IMR-90 (cell line): ENCODE results near the gene IGF2BP3. TPM values are rescaled to one million over a fixed set of nuclear protein-coding genes. Genes with fewer than 3 reads are reported as not detected.

Source experiments
- ATAC-seq: fragments of 200-7000 bp; cut with Tn5 transposase; 2 replicates; pipeline ENCODE4 v1.9.1; 2020; ENCODE audit warnings: low read depth, mild to moderate bottlenecking, moderate library complexity
- BruUV-seq: library from RNA; stranded (reverse); fragments of 400-500 nt; replicated peaks from 2 replicates; lab custom pipeline; 2021; lab: Mats Ljungman, UMichigan
- CTCF ChIA-PET: fragments of 300-600 bp; formaldehyde crosslinking; extraction: SDS; loops from one replicate; lab custom pipeline; 2021; ENCODE audit warnings: antibody characterized with exemption; lab: Yijun Ruan, JAX
- POLR2A ChIA-PET: fragments of 300-600 bp; sonication (Branson Sonifier 250); formaldehyde crosslinking; loops from one replicate; lab custom pipeline; 2022; ENCODE audit warnings: antibody characterized with exemption; ENCODE audit not compliant: unreplicated experiment; lab: Charles Lee
- DNase-seq: peaks from one replicate; pipeline ENCODE4 v3.0.0; 2013
- H2AFZ ChIP-seq: replicated peaks from 2 replicates; pipeline ENCODE3; 2013; ENCODE audit warnings: low read length, mild to moderate bottlenecking; ENCODE audit not compliant: poor library complexity
- H2AK5ac ChIP-seq: 2 replicates; pipeline ENCODE4 v1.6.1; 2013; ENCODE audit warnings: low read depth, low read length, inconsistent platforms
- H2AK9ac ChIP-seq: replicated peaks from 2 replicates; pipeline ENCODE3; 2013; ENCODE audit warnings: mild to moderate bottlenecking, low read depth, low read length, moderate library complexity; ENCODE audit not compliant: poor library complexity
- H2BK120ac ChIP-seq: 2 replicates; pipeline ENCODE4 v1.6.1; 2013; ENCODE audit warnings: low read depth, low read length, inconsistent platforms
- H2BK15ac ChIP-seq: 3 replicates; pipeline ENCODE4 v1.6.1; 2013; ENCODE audit warnings: low read depth, low read length, inconsistent platforms
- H2BK20ac ChIP-seq: 2 replicates; pipeline ENCODE4 v1.6.1; 2013; ENCODE audit warnings: low read depth, mild to moderate bottlenecking, inconsistent platforms, low read length, moderate library complexity
- H2BK5ac ChIP-seq: 2 replicates; pipeline ENCODE4 v1.6.1; 2013; ENCODE audit warnings: mild to moderate bottlenecking, low read depth, low read length, inconsistent platforms; ENCODE audit not compliant: poor library complexity, severe bottlenecking
- H3K14ac ChIP-seq: replicated peaks from 2 replicates; pipeline ENCODE4 v1.6.1; 2013; ENCODE audit warnings: low read depth, low read length, inconsistent platforms
- H3K18ac ChIP-seq: 2 replicates; pipeline ENCODE4 v1.6.1; 2013; ENCODE audit warnings: low read depth, low read length, control low read depth
- H3K23ac ChIP-seq: 2 replicates; pipeline ENCODE4 v1.6.1; 2013; ENCODE audit warnings: low read depth, low read length, inconsistent platforms
- H3K27ac ChIP-seq: 2 replicates; pipeline ENCODE4 v1.5.1; 2013; ENCODE audit warnings: mild to moderate bottlenecking, control low read depth, low read length; ENCODE audit not compliant: insufficient read depth
- H3K27me3 ChIP-seq: 2 replicates; pipeline ENCODE4 v1.6.1; 2013; ENCODE audit warnings: low read length; ENCODE audit not compliant: control insufficient read depth, insufficient read depth
- H3K36me3 ChIP-seq: 2 replicates; pipeline ENCODE4 v1.6.1; 2013; ENCODE audit warnings: low read length, mixed read lengths; ENCODE audit not compliant: control insufficient read depth, insufficient read depth
- H3K4ac ChIP-seq: 2 replicates; pipeline ENCODE4 v1.6.1; 2013; ENCODE audit warnings: low read depth, low read length, inconsistent platforms
- H3K4me1 ChIP-seq: 2 replicates; pipeline ENCODE4 v1.6.1; 2013; ENCODE audit warnings: low read length, mixed read lengths; ENCODE audit not compliant: control insufficient read depth, insufficient read depth
- H3K4me2 ChIP-seq: 2 replicates; pipeline ENCODE4 v1.6.1; 2013; ENCODE audit warnings: low read depth, mild to moderate bottlenecking, control low read depth, low read length, moderate library complexity
- H3K4me3 ChIP-seq: 2 replicates; pipeline ENCODE4 v1.5.1; 2013; ENCODE audit warnings: low read depth, mild to moderate bottlenecking, control low read depth, low read length, moderate library complexity; ENCODE audit not compliant: insufficient read depth
- H3K56ac ChIP-seq: 2 replicates; pipeline ENCODE4 v1.6.1; 2013; ENCODE audit warnings: low read length, inconsistent platforms; ENCODE audit not compliant: insufficient read depth; ENCODE audit errors: extremely low read depth
- H3K79me1 ChIP-seq, 2 experiments: 2 replicates each; pipeline ENCODE4 v1.6.1; 2013; ENCODE audit warnings: low read length in 2 of 2, inconsistent platforms in 1 of 2, low read depth in 1 of 2
- H3K9ac ChIP-seq: 2 replicates; pipeline ENCODE4 v1.6.1; 2013; ENCODE audit warnings: low read depth, low read length, control low read depth
- H3K9me1 ChIP-seq: 2 replicates; pipeline ENCODE4 v1.6.1; 2013; ENCODE audit warnings: low read length, inconsistent platforms; ENCODE audit not compliant: insufficient read depth
- H3K9me3 ChIP-seq: 2 replicates; pipeline ENCODE4 v1.6.1; 2013; ENCODE audit warnings: low read length; ENCODE audit not compliant: control insufficient read depth, insufficient read depth
- H4K20me1 ChIP-seq: 2 replicates; pipeline ENCODE4 v1.6.1; 2013; ENCODE audit warnings: low read length, inconsistent platforms; ENCODE audit not compliant: insufficient read depth
- H4K5ac ChIP-seq: 2 replicates; pipeline ENCODE4 v1.6.1; 2013; ENCODE audit warnings: mild to moderate bottlenecking, low read depth, low read length, control low read depth
- H4K8ac ChIP-seq, 2 experiments: 2 replicates each; pipeline ENCODE4 v1.6.1; 2013; ENCODE audit warnings: low read depth in 2 of 2, low read length in 2 of 2, control low read depth in 1 of 2, inconsistent platforms in 1 of 2
- H4K91ac ChIP-seq: 2 replicates; pipeline ENCODE4 v1.6.1; 2013; ENCODE audit warnings: low read depth, low read length, inconsistent platforms; ENCODE audit not compliant: insufficient read depth
- BHLHE40 ChIP-seq: fragments of 150-350 bp; IDR thresholded peaks from 2 replicates; pipeline ENCODE4 v1.6.1; 2016; ENCODE audit warnings: mild to moderate bottlenecking, low read depth, low read length
- CEBPB ChIP-seq: IDR thresholded peaks from 2 replicates; pipeline ENCODE4 v1.6.1; 2012; ENCODE audit warnings: low read depth, low read length, improper control_type of control experiment
- CHD1 ChIP-seq: IDR thresholded peaks from 2 replicates; pipeline ENCODE4 v1.6.1; 2012; ENCODE audit warnings: low read depth, low read length, improper control_type of control experiment
- ELK1 ChIP-seq: fragments of 150-350 bp; IDR thresholded peaks from 2 replicates; pipeline ENCODE4 v1.6.1; 2016; ENCODE audit warnings: low read depth, mild to moderate bottlenecking, low read length, moderate library complexity, borderline replicate concordance
- MAFK ChIP-seq: IDR thresholded peaks from 2 replicates; pipeline ENCODE4 v1.6.1; 2012; ENCODE audit warnings: low read depth, low read length, improper control_type of control experiment
- MXI1 ChIP-seq: IDR thresholded peaks from 2 replicates; pipeline ENCODE4 v1.6.1; 2012; ENCODE audit warnings: low read depth, mild to moderate bottlenecking, low read length, moderate library complexity, borderline replicate concordance
- NFE2L2 ChIP-seq: fragments of 150-350 bp; IDR thresholded peaks from 2 replicates; pipeline ENCODE4 v1.6.1; 2016; ENCODE audit warnings: low read depth, mild to moderate bottlenecking, low read length
- POLR2A ChIP-seq: IDR thresholded peaks from 2 replicates; pipeline ENCODE4 v1.6.1; 2012; ENCODE audit warnings: mild to moderate bottlenecking, low read depth, low read length
- RAD21 ChIP-seq: IDR thresholded peaks from 2 replicates; pipeline ENCODE4 v1.6.1; 2012; ENCODE audit warnings: low read length, improper control_type of control experiment
- RCOR1 ChIP-seq: IDR thresholded peaks from 2 replicates; pipeline ENCODE4 v1.6.1; 2012; ENCODE audit warnings: mild to moderate bottlenecking, low read length, improper control_type of control experiment; ENCODE audit not compliant: insufficient replicate concordance
- RFX5 ChIP-seq: IDR thresholded peaks from 2 replicates; pipeline ENCODE4 v1.8.0; 2012; ENCODE audit warnings: low read depth, mild to moderate bottlenecking, low read length, moderate library complexity
- SMC3 ChIP-seq: fragments of 150-350 bp; IDR thresholded peaks from 2 replicates; pipeline ENCODE4 v1.6.1; 2016; ENCODE audit warnings: low read depth, mild to moderate bottlenecking, antibody characterized with exemption, low read length, moderate library complexity
- WGBS, 2 experiments: methylation state at CpG; one replicate each; pipeline versions ENCODE4 v1.1.5 to v1.1.7; 2013; ENCODE audit warnings: missing lambda C conversion rate in 2 of 2; ENCODE audit not compliant: insufficient read length in 1 of 2; ENCODE audit errors: extremely low coverage in 2 of 2; 5-methylcytosine and 5-hydroxymethylcytosine counted together
- dilution Hi-C: fragments of 300-500 bp; cut with HindIII; formaldehyde crosslinking; loops from one replicate; pipeline ENCODE4 v1.14.3; 2018; ENCODE audit warnings: low sequenced_read_pairs; ENCODE audit not compliant: unreplicated experiment
- in situ Hi-C: fragments of 300-500 bp; cut with MboI; formaldehyde crosslinking; loops from 3 replicates; pipeline ENCODE4 v1.14.3; 2019; ENCODE audit warnings: low sequenced_read_pairs, inconsistent platforms, mixed read lengths
- intact Hi-C: fragments of 100-400 bp; cut with micrococcal nuclease; formaldehyde crosslinking; loops from 2 replicates; pipeline ENCODE4 v1.10.0; 2022
- polyA plus RNA-seq, 3 experiments: library from polyadenylated mRNA; depleted of rRNA; stranded (reverse); fragments of >200 nt; gene quantifications; 2 replicates each; pipeline ENCODE4 v1.2.3, GENCODE V29; 2012; ENCODE audit warnings: low replicate concordance in 1 of 3
- total RNA-seq: library from RNA; depleted of rRNA; stranded (reverse); fragments of >200 nt; gene quantifications from 2 replicates; pipeline ENCODE4 v1.2.3, GENCODE V29; 2012
- TF ChIP-seq, protein P1 (sequence below): conservative IDR thresholded peaks from 2 replicates; pipeline ENCODE4 v1.5.1; 2012; ENCODE audit warnings: mild to moderate bottlenecking, low read depth, low read length, improper control_type of control experiment

IGF2BP3 gene
- total and polyA plus RNA-seq, 2 of the 4 experiments (the other 2 are of a cell fraction), result 50.9 to 59.3 TPM

DNA sequence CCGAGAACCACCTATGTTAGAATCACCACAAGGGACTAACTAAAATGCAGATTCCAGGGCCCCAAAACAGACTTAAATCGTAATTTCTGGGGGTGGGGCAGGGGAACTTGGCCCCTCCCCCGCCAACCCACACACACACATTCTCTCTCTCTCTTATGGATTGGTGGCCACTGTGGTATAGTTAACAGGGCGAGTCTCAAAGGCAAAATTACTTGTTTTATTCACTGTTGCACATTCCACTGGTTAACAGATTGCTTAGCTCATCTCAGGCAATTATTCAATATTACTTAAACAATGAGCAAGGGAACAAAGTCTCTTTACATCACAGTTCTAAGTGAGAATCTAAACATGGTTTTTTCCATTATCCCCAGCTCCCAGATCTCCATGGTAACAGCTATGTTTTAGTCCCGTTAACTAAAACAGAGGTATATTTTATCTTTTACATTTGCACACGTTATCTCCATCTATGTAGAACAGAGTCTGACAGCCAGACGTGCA is 38.5 kb downstream of the IGF2BP3 start:
- no TSS peak for BruUV-seq
- H3K27ac ChIP-seq, result no peak overlapping the region
- ChIA-PET POLR2A (no interaction called here), CTCF (no interaction called here)
- no peak overlapping the region for H2AFZ ChIP-seq
- peak overlapping the region; percentile 29 for H3K14ac ChIP-seq
- peak overlapping the region; percentile 54; the same call in 1 of the 2 replicates for H3K23ac ChIP-seq
- no peak overlapping the region for H3K18ac ChIP-seq
- H3K4me1 ChIP-seq, result peaks cover 13% of the 10 kb centered on the region
- peak overlapping the region; percentile 8 for H2BK5ac ChIP-seq
- peaks cover 6% of the 10 kb centered on the region for H3K9me1 ChIP-seq
- H3K4ac ChIP-seq, result no peak overlapping the region
- H3K36me3 ChIP-seq, result peaks cover 2% of the 10 kb centered on the region; the same call in 1 of the 2 replicates
- 0 out of 2 replicates have a peak, but pooled peaks have one; percentile 5 for ATAC-seq
- H3K27me3 ChIP-seq, result no peaks in the 10 kb centered on the region
- DNase-seq, result peak; percentile 38
- H2BK20ac ChIP-seq, result peak overlapping the region; percentile 13; the same call in 1 of the 2 replicates
- no peak overlapping the region for H3K9ac ChIP-seq
- no peak overlapping the region for H4K91ac ChIP-seq
- H4K5ac ChIP-seq, result no peak overlapping the region
- WGBS, 2 experiments, result no CpG with 5 or more reads among the region's 7 CpGs
- intact Hi-C loops (no loop called here), dilution Hi-C loops (no loop called here), in situ Hi-C loops (no loop called here)
- H2BK120ac ChIP-seq, result peak overlapping the region; percentile 24; the same call in 1 of the 2 replicates
- no peak overlapping the region for H3K4me3 ChIP-seq
- H3K56ac ChIP-seq, result no peak overlapping the region
- no peaks in the 10 kb centered on the region for H3K9me3 ChIP-seq
- H4K20me1 ChIP-seq, result peaks cover 31% of the 10 kb centered on the region
- H4K8ac ChIP-seq, result peak overlapping the region; percentile 27 to 33; a peak in 1 of 4 replicates
- H3K4me2 ChIP-seq, result peak overlapping the region; percentile 36; the same call in 1 of the 2 replicates
- TF ChIP-seq MXI1 (no peak), POLR2A (no peak), BHLHE40 (no peak), CEBPB (no peak), RAD21 (no peak), CHD1 (no peak), NFE2L2 (no peak), SMC3 (no peak), RCOR1 (no peak), ELK1 (no peak), MAFK (no peak), RFX5 (no peak)
- TF ChIP-seq, protein P1, sequence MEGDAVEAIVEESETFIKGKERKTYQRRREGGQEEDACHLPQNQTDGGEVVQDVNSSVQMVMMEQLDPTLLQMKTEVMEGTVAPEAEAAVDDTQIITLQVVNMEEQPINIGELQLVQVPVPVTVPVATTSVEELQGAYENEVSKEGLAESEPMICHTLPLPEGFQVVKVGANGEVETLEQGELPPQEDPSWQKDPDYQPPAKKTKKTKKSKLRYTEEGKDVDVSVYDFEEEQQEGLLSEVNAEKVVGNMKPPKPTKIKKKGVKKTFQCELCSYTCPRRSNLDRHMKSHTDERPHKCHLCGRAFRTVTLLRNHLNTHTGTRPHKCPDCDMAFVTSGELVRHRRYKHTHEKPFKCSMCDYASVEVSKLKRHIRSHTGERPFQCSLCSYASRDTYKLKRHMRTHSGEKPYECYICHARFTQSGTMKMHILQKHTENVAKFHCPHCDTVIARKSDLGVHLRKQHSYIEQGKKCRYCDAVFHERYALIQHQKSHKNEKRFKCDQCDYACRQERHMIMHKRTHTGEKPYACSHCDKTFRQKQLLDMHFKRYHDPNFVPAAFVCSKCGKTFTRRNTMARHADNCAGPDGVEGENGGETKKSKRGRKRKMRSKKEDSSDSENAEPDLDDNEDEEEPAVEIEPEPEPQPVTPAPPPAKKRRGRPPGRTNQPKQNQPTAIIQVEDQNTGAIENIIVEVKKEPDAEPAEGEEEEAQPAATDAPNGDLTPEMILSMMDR, result no peak
- no peak overlapping the region for H2AK9ac ChIP-seq
- H2AK5ac ChIP-seq, result no peak overlapping the region
- peaks cover 18 to 51% of the 10 kb centered on the region in 2 experiments for H3K79me1 ChIP-seq
- H2BK15ac ChIP-seq, result no peak overlapping the region
